DOHH2 (cell line): Measurements from ENCODE around the gene CCDC117.

Experiments
- CTCF ChIP-seq: fragments of 200-600 bp; sonication (generic); IDR thresholded peaks from one replicate; pipeline ENCODE4 v1.5.1; 2014; ENCODE audit warnings: antibody characterized with exemption, mild to moderate bottlenecking, low read depth, low read length; ENCODE audit not compliant: poor library complexity, severe bottlenecking
- EZH2phosphoT487 ChIP-seq: fragments of 200-600 bp; sonication (generic); IDR thresholded peaks from 2 replicates; pipeline ENCODE4 v1.6.1; 2017; ENCODE audit warnings: borderline replicate concordance, mild to moderate bottlenecking, antibody characterized with exemption, low read length, moderate library complexity, mixed read lengths

- TF ChIP-seq CTCF (no peak), EZH2phosphoT487 (no peak)
Observed at GRCh38 chr22:28830441-28830840, 57.9 kb downstream of the CCDC117 start.
